H1 (cell line): ENCODE results near the gene NEO1. TPM values are rescaled to one million over a fixed set of nuclear protein-coding genes. Genes with fewer than 3 reads are reported as not detected.

Source experiments
- CTCF ChIA-PET: fragments of 300-600 bp; sonication (Branson Sonifier 250); formaldehyde crosslinking; loops from one replicate; lab custom pipeline; 2021; ENCODE audit not compliant: partially characterized antibody; lab: Charles Lee
- POLR2A ChIA-PET: fragments of 300-600 bp; sonication (Branson Sonifier 250); formaldehyde crosslinking; loops from one replicate; lab custom pipeline; 2021; ENCODE audit warnings: inconsistent platforms; ENCODE audit not compliant: partially characterized antibody; lab: Charles Lee
- DNase-seq, 2 experiments: peaks; one replicate each; pipeline versions ENCODE4 v3.0.0 to v3.0.0-alpha.2; 2010 to 2022; ENCODE audit warnings: low spot score in 2 of 2, low read depth in 1 of 2, mixed read lengths in 1 of 2
- FAIRE-seq: peaks from 2 replicates; lab custom pipeline; 2011; peaks lifted over from hg19 to GRCh38; lab: Jason Lieb, UNC
- H2AFZ ChIP-seq: 2 replicates; pipeline ENCODE4 v1.8.1; 2012; ENCODE audit warnings: low read length, inconsistent platforms
- H2AK5ac ChIP-seq: 2 replicates; pipeline ENCODE4 v1.6.1; 2013; ENCODE audit warnings: low read depth, low read length
- H2BK120ac ChIP-seq: replicated peaks from 2 replicates; pipeline ENCODE3; 2013; ENCODE audit warnings: low read depth, low read length, inconsistent platforms
- H2BK12ac ChIP-seq: 2 replicates; pipeline ENCODE4 v1.6.1; 2013; ENCODE audit warnings: low read depth, low read length
- H2BK15ac ChIP-seq: 2 replicates; pipeline ENCODE4 v1.6.1; 2013; ENCODE audit warnings: low read length
- H2BK20ac ChIP-seq: 2 replicates; pipeline ENCODE4 v1.6.1; 2013; ENCODE audit warnings: low read length
- H2BK5ac ChIP-seq: 2 replicates; pipeline ENCODE4 v1.6.1; 2013; ENCODE audit warnings: low read depth, low read length
- H3K14ac ChIP-seq: 2 replicates; pipeline ENCODE4 v1.6.1; 2013; ENCODE audit warnings: inconsistent platforms; ENCODE audit not compliant: insufficient read length
- H3K18ac ChIP-seq: 2 replicates; pipeline ENCODE4 v1.6.1; 2013; ENCODE audit warnings: low read length; ENCODE audit errors: extremely low read depth
- H3K23ac ChIP-seq: 2 replicates; pipeline ENCODE4 v1.6.1; 2013; ENCODE audit warnings: inconsistent platforms; ENCODE audit not compliant: insufficient read length
- H3K23me2 ChIP-seq: 2 replicates; pipeline ENCODE4 v1.6.1; 2013; ENCODE audit warnings: low read depth, low read length
- H3K27ac ChIP-seq: 2 replicates; pipeline ENCODE4 v1.6.1; 2011; ENCODE audit warnings: low read depth, low read length, inconsistent platforms
- H3K27me3 ChIP-seq, 4 experiments: replicated peaks in 1 of 4; 1 replicate in 1 of 4; 2 replicates in 3 of 4; pipeline versions ENCODE4 v1.6.1 to v1.8.1; 2011 to 2013; ENCODE audit warnings: low read length in 3 of 4, mild to moderate bottlenecking in 3 of 4, inconsistent platforms in 2 of 4, mixed read lengths in 2 of 4, moderate library complexity in 1 of 4; ENCODE audit not compliant: control insufficient read depth in 3 of 4, insufficient read depth in 3 of 4; ENCODE audit errors: extremely low read depth in 1 of 4
- H3K36me3 ChIP-seq, 4 experiments: 2 replicates each; pipeline versions ENCODE4 v1.6.1 to v1.8.1; 2011 to 2013; ENCODE audit warnings: mild to moderate bottlenecking in 4 of 4, low read length in 3 of 4, moderate library complexity in 2 of 4, control low read depth in 1 of 4, inconsistent platforms in 1 of 4; ENCODE audit not compliant: insufficient read depth in 4 of 4, control insufficient read depth in 2 of 4
- H3K4ac ChIP-seq: replicated peaks from 2 replicates; pipeline ENCODE3; 2013; ENCODE audit warnings: low read length, low read depth, mixed read lengths, inconsistent platforms; ENCODE audit not compliant: insufficient read length
- H3K4me1 ChIP-seq, 4 experiments: replicated peaks in 1 of 4; 1 replicate in 1 of 4; 2 replicates in 3 of 4; pipeline versions ENCODE4 v1.6.1 to v1.8.1; 2011 to 2013; ENCODE audit warnings: low read length in 3 of 4, inconsistent platforms in 2 of 4, mixed read lengths in 1 of 4; ENCODE audit not compliant: insufficient read depth in 4 of 4, control insufficient read depth in 3 of 4
- H3K4me2 ChIP-seq, 2 experiments: 2 replicates each; pipeline versions ENCODE4 v1.6.1 to v1.8.1; 2011 to 2013; ENCODE audit warnings: low read depth in 2 of 2, low read length in 2 of 2, control low read depth in 1 of 2, inconsistent platforms in 1 of 2, mild to moderate bottlenecking in 1 of 2; ENCODE audit not compliant: insufficient read depth in 1 of 2
- H3K4me3 ChIP-seq, 4 experiments: fragments of 200-600, 300-600 bp in 1 of 4; sonication (generic), shearing (Covaris generic), sonication (Bioruptor Twin) in 1 of 4; 2 replicates each; pipeline versions ENCODE4 v1.5.1 to v1.8.1; 2011 to 2016; ENCODE audit warnings: low read length in 4 of 4, low read depth in 3 of 4, control low read depth in 2 of 4, inconsistent platforms in 2 of 4, mild to moderate bottlenecking in 2 of 4, mixed read lengths in 1 of 4, moderate library complexity in 1 of 4; ENCODE audit not compliant: insufficient read depth in 2 of 4; ENCODE audit errors: extremely low read depth in 1 of 4
- H3K56ac ChIP-seq: replicated peaks from 2 replicates; pipeline ENCODE3; 2013; ENCODE audit warnings: low read depth, mild to moderate bottlenecking, mixed read lengths, low read length, inconsistent platforms; ENCODE audit not compliant: insufficient read length
- H3K79me1 ChIP-seq: 2 replicates; pipeline ENCODE4 v1.6.1; 2013; ENCODE audit warnings: low read depth, low read length, control low read depth
- H3K79me2 ChIP-seq, 2 experiments: 2 replicates each; pipeline versions ENCODE4 v1.6.1 to v1.8.1; 2012 to 2013; ENCODE audit warnings: low read length in 2 of 2, mild to moderate bottlenecking in 2 of 2, inconsistent platforms in 1 of 2; ENCODE audit not compliant: insufficient read depth in 2 of 2, control insufficient read depth in 1 of 2
- H3K9ac ChIP-seq, 4 experiments: replicated peaks in 1 of 4; 1 replicate in 1 of 4; 2 replicates in 3 of 4; pipeline versions ENCODE4 v1.6.1 to v1.8.1; 2011 to 2013; ENCODE audit warnings: low read depth in 3 of 4, low read length in 3 of 4, control low read depth in 2 of 4, mild to moderate bottlenecking in 2 of 4, moderate library complexity in 2 of 4, inconsistent platforms in 1 of 4; ENCODE audit errors: extremely low read depth in 1 of 4
- H3K9me3 ChIP-seq, 2 experiments: 2 replicates each; pipeline versions ENCODE4 v1.6.1 to v1.8.1; 2012 to 2013; ENCODE audit warnings: mild to moderate bottlenecking in 2 of 2, moderate library complexity in 2 of 2, control low read depth in 1 of 2, inconsistent platforms in 1 of 2, low read depth in 1 of 2, low read length in 1 of 2, mixed read lengths in 1 of 2; ENCODE audit not compliant: insufficient read depth in 2 of 2
- H4K20me1 ChIP-seq, 2 experiments: replicated peaks in 1 of 2; 2 replicates each; pipeline versions ENCODE3 to v1.8.1; 2011 to 2013; ENCODE audit warnings: inconsistent platforms in 2 of 2, low read length in 2 of 2, mild to moderate bottlenecking in 1 of 2; ENCODE audit not compliant: insufficient read depth in 2 of 2, control insufficient read depth in 1 of 2
- H4K5ac ChIP-seq: 2 replicates; pipeline ENCODE4 v1.6.1; 2013; ENCODE audit warnings: low read length, low read depth, mixed read lengths, inconsistent platforms; ENCODE audit not compliant: insufficient read length
- H4K8ac ChIP-seq: 2 replicates; pipeline ENCODE4 v1.8.0; 2013; ENCODE audit warnings: mild to moderate bottlenecking, moderate library complexity, low read length, inconsistent platforms; ENCODE audit not compliant: insufficient read depth; ENCODE audit errors: extremely low read depth
- H4K91ac ChIP-seq: replicated peaks from 2 replicates; pipeline ENCODE3; 2013; ENCODE audit warnings: low read length, mixed read lengths, inconsistent platforms; ENCODE audit not compliant: insufficient read length
- ATF3 ChIP-seq: IDR thresholded peaks from 2 replicates; pipeline ENCODE4 v1.6.1; 2011; ENCODE audit warnings: low read depth, mild to moderate bottlenecking, low read length; ENCODE audit not compliant: insufficient read depth
- EP300 ChIP-seq, 2 experiments: IDR thresholded peaks; 1 replicate in 1 of 2; 2 replicates in 1 of 2; pipeline ENCODE4 v1.6.1; 2011 to 2012; ENCODE audit warnings: low read depth in 2 of 2, low read length in 2 of 2, mild to moderate bottlenecking in 2 of 2, borderline replicate concordance in 1 of 2, inconsistent platforms in 1 of 2, moderate library complexity in 1 of 2
- RAD21 ChIP-seq, 2 experiments: IDR thresholded peaks in 1 of 2; conservative IDR thresholded peaks in 1 of 2; 2 replicates each; pipeline ENCODE4 v1.6.1; 2011; ENCODE audit warnings: low read depth in 2 of 2, low read length in 2 of 2, improper control_type of control experiment in 1 of 2, inconsistent platforms in 1 of 2, mild to moderate bottlenecking in 1 of 2, moderate library complexity in 1 of 2
- WGBS, 2 experiments: shearing (Covaris generic) in 1 of 2; methylation state at CpG; one replicate each; pipeline versions ENCODE4 v1.1.6 to v1.1.7; 2013 to 2015; ENCODE audit warnings: low lambda C conversion rate in 2 of 2, mixed read lengths in 2 of 2, inconsistent platforms in 1 of 2, low coverage in 1 of 2, missing lambda C conversion rate in 1 of 2; ENCODE audit not compliant: insufficient replicate concordance in 2 of 2, insufficient coverage in 1 of 2, insufficient read length in 1 of 2; ENCODE audit errors: extremely low coverage in 1 of 2, missing lambda C conversion rate in 1 of 2; 5-methylcytosine and 5-hydroxymethylcytosine counted together
- polyA plus RNA-seq, 7 experiments: library from polyadenylated mRNA; depleted of rRNA in 3 of 7; stranded (reverse) in 5 of 7; unstranded in 2 of 7; fragments of >200 nt in 5 of 7; fragments of 200-250 nt in 2 of 7; gene quantifications; 1 replicate in 5 of 7; 2 replicates in 1 of 7; 4 replicates in 1 of 7; pipeline versions ENCODE4 v1.2.1 to v1.2.3, GENCODE V29; 2011 to 2013; ENCODE audit warnings: missing spikeins in 2 of 7, mixed read lengths in 2 of 7
- total RNA-seq: library from RNA; stranded (reverse); fragmentation: NEBNext Ultra II Directional; extraction: Animal tissue kit (Norgen Biotek cat#: 25700); gene quantifications from 2 replicates; pipeline ENCODE4 v1.2.1, GENCODE V29; 2021

Gene NEO1
- total and polyA plus RNA-seq, 2 of the 8 experiments (the other 6 are each of a cell fraction or from before 2014, with no cell fraction given) = 36.0 to 51.0 TPM

GRCh38 chr15:73344056-73344455, 291.8 kb downstream of the NEO1 start:
- CTCF ChIA-PET = interaction anchor here (1.1 to 1.6 kb wide), 2 partner anchors 12 to 121 kb away, joined by 3 to 6 read pairs; no protein-coding TSS in a partner anchor

More at GRCh38 chr15:73344056-73344455, 291.8 kb downstream of the NEO1 start:
- no peak overlapping the region for H2AFZ ChIP-seq
- no peak overlapping the region for H3K4me2 ChIP-seq
- no peak overlapping the region for H2AK5ac ChIP-seq
- H3K56ac ChIP-seq = no peak overlapping the region
- peaks cover 0 to 3% of the 10 kb centered on the region in 2 experiments; a peak in 1 of 4 replicates for H3K9me3 ChIP-seq
- H4K5ac ChIP-seq = no peak overlapping the region
- no peak overlapping the region for H3K9ac ChIP-seq
- TF ChIP-seq ATF3 = no peak
- TF ChIP-seq RAD21 (IDR thresholded peaks at IDR 0.05 in 1 of 2, conservative IDR thresholded peaks at IDR 0.05 in 1 of 2; ENCODE audit: low read depth in 2 of 2, low read length in 2 of 2) = no peak
- TF ChIP-seq EP300 (IDR thresholded peaks at IDR 0.05; ENCODE audit: borderline replicate concordance in 1 of 2, low read depth in 2 of 2, low read length in 2 of 2) = no peak
- H3K23ac ChIP-seq = no peak overlapping the region
- H4K20me1 ChIP-seq = peaks cover 14 to 35% of the 10 kb centered on the region in 2 experiments
- H3K18ac ChIP-seq = no peak overlapping the region
- no peak overlapping the region for H2BK15ac ChIP-seq
- no peak overlapping the region for H4K91ac ChIP-seq
- peaks cover 9% of the 10 kb centered on the region for H3K79me1 ChIP-seq
- H3K4ac ChIP-seq = no peak overlapping the region
- H2BK5ac ChIP-seq = no peak overlapping the region
- H3K14ac ChIP-seq = no peak overlapping the region
- H3K4me3 ChIP-seq = no peak overlapping the region
- no peak for FAIRE-seq
- POLR2A ChIA-PET = no interaction called here
- peaks cover 2 to 9% (median 6%) of the 10 kb centered on the region in 4 experiments; a peak in 6 of 8 replicates for H3K36me3 ChIP-seq
- no peaks in the 10 kb centered on the region for H3K27me3 ChIP-seq
- H2BK12ac ChIP-seq = no peak overlapping the region
- DNase-seq = no peak
- 95% methylated on average over 3 of the region's 3 CpGs; no CpG with 5 or more reads in 1 of the 2 experiments for WGBS, 2 experiments
- peaks cover 0 to 7% (median 2%) of the 10 kb centered on the region in 4 experiments; a peak in 4 of 7 replicates for H3K4me1 ChIP-seq
- no peak overlapping the region for H4K8ac ChIP-seq
- no peaks in the 10 kb centered on the region for H3K23me2 ChIP-seq
- no peak overlapping the region for H2BK120ac ChIP-seq
- peaks cover 0 to 41% of the 10 kb centered on the region in 2 experiments; a peak in 2 of 4 replicates for H3K79me2 ChIP-seq
- H3K27ac ChIP-seq = no peak overlapping the region
- H2BK20ac ChIP-seq = no peak overlapping the region
